Measurements from ENCODE around the gene ENO1. TPM values are rescaled to one million over a fixed set of nuclear protein-coding genes. Genes with fewer than 3 reads are reported as not detected.

Gene ENO1
- total and polyA plus RNA-seq, 9 of the 15 experiments (the other 6 are each of a cell fraction or from before 2014, with no cell fraction given) = 2,249 to 7,472 (median 2,868) TPM

GRCh38 chr1:8879464-8879921 is 1.0 kb upstream of the ENO1 start (continued):
- TF ChIP-seq, protein P1, sequence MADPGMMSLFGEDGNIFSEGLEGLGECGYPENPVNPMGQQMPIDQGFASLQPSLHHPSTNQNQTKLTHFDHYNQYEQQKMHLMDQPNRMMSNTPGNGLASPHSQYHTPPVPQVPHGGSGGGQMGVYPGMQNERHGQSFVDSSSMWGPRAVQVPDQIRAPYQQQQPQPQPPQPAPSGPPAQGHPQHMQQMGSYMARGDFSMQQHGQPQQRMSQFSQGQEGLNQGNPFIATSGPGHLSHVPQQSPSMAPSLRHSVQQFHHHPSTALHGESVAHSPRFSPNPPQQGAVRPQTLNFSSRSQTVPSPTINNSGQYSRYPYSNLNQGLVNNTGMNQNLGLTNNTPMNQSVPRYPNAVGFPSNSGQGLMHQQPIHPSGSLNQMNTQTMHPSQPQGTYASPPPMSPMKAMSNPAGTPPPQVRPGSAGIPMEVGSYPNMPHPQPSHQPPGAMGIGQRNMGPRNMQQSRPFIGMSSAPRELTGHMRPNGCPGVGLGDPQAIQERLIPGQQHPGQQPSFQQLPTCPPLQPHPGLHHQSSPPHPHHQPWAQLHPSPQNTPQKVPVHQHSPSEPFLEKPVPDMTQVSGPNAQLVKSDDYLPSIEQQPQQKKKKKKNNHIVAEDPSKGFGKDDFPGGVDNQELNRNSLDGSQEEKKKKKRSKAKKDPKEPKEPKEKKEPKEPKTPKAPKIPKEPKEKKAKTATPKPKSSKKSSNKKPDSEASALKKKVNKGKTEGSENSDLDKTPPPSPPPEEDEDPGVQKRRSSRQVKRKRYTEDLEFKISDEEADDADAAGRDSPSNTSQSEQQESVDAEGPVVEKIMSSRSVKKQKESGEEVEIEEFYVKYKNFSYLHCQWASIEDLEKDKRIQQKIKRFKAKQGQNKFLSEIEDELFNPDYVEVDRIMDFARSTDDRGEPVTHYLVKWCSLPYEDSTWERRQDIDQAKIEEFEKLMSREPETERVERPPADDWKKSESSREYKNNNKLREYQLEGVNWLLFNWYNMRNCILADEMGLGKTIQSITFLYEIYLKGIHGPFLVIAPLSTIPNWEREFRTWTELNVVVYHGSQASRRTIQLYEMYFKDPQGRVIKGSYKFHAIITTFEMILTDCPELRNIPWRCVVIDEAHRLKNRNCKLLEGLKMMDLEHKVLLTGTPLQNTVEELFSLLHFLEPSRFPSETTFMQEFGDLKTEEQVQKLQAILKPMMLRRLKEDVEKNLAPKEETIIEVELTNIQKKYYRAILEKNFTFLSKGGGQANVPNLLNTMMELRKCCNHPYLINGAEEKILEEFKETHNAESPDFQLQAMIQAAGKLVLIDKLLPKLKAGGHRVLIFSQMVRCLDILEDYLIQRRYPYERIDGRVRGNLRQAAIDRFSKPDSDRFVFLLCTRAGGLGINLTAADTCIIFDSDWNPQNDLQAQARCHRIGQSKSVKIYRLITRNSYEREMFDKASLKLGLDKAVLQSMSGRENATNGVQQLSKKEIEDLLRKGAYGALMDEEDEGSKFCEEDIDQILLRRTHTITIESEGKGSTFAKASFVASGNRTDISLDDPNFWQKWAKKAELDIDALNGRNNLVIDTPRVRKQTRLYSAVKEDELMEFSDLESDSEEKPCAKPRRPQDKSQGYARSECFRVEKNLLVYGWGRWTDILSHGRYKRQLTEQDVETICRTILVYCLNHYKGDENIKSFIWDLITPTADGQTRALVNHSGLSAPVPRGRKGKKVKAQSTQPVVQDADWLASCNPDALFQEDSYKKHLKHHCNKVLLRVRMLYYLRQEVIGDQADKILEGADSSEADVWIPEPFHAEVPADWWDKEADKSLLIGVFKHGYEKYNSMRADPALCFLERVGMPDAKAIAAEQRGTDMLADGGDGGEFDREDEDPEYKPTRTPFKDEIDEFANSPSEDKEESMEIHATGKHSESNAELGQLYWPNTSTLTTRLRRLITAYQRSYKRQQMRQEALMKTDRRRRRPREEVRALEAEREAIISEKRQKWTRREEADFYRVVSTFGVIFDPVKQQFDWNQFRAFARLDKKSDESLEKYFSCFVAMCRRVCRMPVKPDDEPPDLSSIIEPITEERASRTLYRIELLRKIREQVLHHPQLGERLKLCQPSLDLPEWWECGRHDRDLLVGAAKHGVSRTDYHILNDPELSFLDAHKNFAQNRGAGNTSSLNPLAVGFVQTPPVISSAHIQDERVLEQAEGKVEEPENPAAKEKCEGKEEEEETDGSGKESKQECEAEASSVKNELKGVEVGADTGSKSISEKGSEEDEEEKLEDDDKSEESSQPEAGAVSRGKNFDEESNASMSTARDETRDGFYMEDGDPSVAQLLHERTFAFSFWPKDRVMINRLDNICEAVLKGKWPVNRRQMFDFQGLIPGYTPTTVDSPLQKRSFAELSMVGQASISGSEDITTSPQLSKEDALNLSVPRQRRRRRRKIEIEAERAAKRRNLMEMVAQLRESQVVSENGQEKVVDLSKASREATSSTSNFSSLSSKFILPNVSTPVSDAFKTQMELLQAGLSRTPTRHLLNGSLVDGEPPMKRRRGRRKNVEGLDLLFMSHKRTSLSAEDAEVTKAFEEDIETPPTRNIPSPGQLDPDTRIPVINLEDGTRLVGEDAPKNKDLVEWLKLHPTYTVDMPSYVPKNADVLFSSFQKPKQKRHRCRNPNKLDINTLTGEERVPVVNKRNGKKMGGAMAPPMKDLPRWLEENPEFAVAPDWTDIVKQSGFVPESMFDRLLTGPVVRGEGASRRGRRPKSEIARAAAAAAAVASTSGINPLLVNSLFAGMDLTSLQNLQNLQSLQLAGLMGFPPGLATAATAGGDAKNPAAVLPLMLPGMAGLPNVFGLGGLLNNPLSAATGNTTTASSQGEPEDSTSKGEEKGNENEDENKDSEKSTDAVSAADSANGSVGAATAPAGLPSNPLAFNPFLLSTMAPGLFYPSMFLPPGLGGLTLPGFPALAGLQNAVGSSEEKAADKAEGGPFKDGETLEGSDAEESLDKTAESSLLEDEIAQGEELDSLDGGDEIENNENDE (IDR thresholded peaks at IDR 0.05; ENCODE audit: low read depth, low read length) = no peak
- no peak for TF ChIP-seq ZBED1 (IDR thresholded peaks at IDR 0.05)
- TF ChIP-seq CTBP1 (IDR thresholded peaks at IDR 0.05; ENCODE audit: borderline replicate concordance) = no peak
- no peak for TF ChIP-seq RERE (CRISPR knock-in tag; IDR thresholded peaks at IDR 0.05; ENCODE audit: borderline replicate concordance)
- TF ChIP-seq, protein P2, sequence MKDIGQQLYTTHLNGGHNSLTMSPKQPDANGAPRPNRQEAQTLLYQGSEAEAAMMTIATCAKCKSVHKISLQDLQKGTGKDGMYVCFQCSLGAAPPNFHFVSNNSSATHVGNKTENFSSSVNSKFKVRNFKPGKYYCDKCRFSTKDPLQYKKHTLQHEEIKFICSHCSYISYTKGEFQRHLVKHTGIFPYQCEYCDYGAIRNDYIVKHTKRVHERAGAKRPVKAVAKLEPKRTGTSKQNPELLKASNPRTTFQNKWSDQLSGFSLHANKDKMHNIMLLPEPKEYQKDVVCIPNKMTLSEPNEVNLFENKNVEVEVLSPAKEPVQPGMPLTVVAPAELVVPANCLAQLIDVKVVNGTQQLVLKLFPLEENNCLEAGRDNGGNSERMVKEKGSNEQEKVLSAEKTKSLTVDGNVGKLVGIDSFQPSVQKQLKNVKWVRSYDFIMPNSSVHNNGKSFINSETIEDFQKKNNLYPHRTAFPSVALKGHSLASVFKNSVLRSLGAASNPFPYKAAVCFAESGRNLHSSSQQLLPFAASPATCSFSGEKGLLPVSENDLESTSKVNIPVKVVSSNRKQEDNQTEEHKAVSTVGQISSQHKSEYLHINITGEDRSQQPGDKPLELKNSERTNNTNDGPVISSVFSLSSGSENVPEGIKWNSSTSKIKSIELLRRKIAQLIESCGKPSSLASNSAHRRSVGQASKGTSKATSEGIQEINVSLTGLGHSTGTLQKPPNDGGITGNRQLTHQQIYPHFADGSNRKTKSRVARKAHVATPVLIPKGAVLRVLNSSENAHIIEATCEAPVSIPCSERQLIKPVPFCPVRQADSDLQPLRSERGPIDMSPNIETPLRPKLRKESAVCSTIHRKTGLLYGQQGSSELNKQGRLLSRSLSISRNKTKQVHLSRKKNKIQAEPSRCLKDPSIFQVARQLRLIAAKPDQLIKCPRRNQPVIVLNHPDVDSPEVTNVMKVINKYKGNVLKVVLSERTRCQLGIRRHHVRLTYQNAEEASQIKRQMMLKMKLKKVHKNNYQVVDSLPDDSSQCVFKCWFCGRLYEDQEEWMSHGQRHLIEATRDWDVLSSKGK (CRISPR knock-in tag; IDR thresholded peaks at IDR 0.05) = no peak
- no peak for TF ChIP-seq FOXM1 (IDR thresholded peaks at IDR 0.05; ENCODE audit: low read depth)
- TF ChIP-seq FOXM1 (CRISPR knock-in tag; IDR thresholded peaks at IDR 0.05; ENCODE audit: low read depth) = no peak
